Central memory CD4-positive, alpha-beta T cell (primary cell): ENCODE measurements around the gene OOEP.
"Not testable (repeated sequence)": the region's sequence is repeated elsewhere in the genome, so short reads cannot be mapped to it uniquely, and the experiment has no call there.

ENCODE experiments used
- DNase-seq: peaks from one replicate; pipeline ENCODE4 v3.0.0; 2022
- total RNA-seq, 3 experiments: gene quantifications; one replicate each; lab custom pipeline; 2026; lab: John Stamatoyannopoulos, UW

The OOEP gene
- 0 to 0.19 (median 0.04) reads per million in 3 experiments for total RNA-seq

DNA sequence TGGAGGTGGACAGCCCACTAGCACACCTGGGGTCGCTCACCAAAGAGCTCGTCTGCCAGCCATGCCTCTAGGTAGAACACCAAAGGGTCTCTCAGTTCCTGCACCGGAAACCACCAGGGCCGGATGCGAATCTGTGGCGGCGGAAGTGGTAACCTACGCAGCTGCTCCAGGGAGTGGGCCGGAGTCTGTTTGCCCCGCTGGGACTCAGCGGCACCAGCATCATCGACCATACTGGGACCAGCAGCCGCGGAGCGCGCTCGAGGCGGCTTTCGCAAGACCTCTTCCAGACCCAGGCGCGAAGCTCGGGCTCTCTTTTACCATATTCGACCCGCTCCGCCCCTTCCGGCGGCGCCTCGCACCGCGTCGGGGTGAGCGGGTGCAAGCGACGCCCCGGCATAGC lies at the start of gene OOEP:
TSS of gene OOEP (minus strand) at position 335 of the 400 bp plus-strand sequence. CDS start at position 230, 105 bp downstream.
- no peak for DNase-seq

DNA sequence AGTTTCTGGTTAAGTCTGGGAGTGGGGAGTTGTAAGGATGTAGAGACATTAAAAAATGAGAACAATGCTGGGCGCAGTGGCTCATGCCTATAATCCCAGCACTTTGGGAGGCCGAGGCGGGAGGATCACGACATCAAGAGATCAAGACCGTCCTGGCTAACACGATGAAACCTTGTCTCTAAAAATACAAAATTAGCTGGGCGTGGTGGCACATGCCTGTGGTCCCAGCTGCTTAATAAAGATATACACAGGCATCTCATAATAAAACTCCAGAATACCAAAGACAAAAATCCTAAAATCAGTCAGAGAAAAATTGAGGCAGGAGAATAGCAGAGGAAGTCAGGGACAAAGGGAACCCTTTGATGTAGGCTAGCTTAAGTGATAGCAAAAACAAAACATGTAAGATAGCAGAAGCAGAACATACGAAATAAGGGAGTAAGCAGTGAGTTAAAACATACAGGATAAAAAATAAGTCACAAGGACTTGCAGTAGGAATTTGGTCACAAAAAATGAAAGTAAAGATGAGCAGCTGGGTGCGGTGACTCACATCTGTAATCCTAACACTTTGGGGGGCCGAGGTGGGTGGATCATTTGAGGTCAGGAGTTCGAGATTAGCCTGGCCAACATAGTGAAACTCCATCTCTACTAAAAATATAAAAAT lies 48.5 kb upstream of the OOEP start:
- no peak for DNase-seq

GRCh38 chr6:73413102-73413501 lies 43.4 kb upstream of the OOEP start:
- no peak for DNase-seq

DNA sequence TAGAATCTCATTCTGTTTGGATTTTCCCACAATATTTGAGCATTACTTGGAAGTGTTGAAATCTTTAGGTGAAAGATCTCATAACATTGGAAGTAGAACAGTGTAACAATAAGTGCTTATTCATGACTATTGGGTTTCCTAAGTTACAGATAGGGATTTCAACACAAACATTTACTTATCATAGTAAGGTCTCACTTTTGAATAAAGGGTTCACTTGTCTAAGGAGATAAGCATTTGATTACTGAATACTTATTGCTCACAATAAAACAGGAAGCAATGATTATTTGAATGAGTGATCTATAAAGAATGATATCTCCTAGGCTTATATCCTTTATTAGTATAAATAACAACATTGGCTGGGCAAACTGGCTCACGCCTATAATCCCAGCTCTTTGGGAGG lies 39.7 kb upstream of the OOEP start:
- DNase-seq: no peak

DNA sequence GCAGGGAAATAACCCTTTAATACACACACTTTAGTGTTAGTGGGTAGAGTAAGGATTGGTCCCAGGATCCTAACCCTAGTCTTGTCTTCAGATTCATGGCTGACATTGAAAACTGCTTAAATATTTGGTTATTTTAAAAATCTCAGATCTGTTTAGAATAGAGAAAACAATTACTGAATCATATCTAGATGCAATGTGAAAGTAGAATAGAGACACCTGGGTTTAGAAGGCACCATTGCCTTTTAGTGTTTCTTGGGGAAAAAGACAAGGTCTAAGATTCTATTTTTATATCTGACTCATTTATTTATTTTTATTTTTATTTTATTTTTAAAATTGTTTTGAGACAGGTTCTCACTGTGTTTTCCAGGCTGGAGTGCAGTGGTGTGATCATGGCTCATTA lies 31.0 kb upstream of the OOEP start:
- DNase-seq: no peak

- DNase-seq: no peak
These were observed 26.2 kb upstream of the OOEP start for GRCh38 chr6:73395875-73396274.

- DNase-seq: peak; percentile 34
These were observed 25.1 kb upstream of the OOEP start, which contains the start of gene DDX43 for GRCh38 chr6:73394577-73395354. DDX43 (plus strand) TSS chr6:73394828; CDS start chr6:73394906, 78 bp downstream.

DNA sequence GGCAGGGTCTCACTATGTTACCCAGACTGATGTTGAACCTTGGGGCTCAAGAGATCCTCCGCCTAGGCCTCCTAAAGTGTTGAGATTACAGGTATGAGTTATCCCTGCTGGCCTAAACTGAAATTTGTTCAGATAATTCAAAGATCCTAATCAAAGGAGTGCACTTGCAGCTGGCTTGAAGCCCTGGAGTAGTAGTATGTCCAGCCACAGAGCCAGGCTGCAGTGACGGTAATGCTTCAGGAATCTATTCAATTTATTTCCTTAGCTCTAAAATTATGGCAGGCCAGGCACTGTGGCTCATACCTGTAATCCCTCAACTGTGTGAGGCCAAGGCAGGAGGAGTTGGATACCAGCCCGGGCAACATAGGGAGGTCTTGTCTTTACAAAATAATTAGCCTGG lies 23.6 kb upstream of the OOEP start:
- no peak for DNase-seq

DNA sequence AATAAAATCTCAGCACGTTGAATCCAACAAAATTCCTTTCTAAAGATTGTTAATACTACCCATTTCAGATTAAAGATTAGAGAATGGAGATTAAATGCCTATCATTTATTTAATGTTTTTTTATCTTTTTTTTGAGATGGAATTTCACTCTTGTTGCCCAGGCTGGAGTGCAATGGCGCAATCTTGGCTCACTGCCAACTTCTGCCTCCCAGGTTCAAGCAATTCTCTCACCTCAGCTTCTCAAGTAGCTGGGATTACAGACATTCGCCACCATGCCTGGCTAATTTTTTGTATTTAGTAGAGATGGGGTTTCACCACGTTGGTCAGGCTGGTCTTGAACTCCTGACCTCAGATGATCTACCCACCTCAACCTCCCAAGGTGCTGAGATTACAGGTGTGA lies 22.5 kb upstream of the OOEP start:
- not testable (repeated sequence) for DNase-seq

DNA sequence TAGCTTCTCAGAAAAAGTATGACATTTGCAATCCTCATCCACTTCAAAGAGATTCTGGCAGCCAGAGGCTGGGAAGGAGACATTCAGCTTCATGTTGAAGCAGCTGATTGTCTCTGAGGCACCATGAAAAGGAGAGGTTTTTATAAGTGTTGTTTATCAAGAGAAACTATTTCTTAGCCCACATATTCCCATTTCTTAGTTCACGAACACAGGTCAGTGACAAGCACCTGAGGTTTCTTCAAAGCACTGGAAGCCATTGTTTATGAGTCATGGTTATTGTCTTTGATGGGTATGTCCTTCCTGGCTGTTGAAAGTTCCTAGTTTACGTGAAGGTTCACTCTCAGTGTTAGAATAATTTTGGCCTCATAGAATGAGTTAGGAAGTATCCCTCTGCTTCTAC lies 22.0 kb upstream of the OOEP start:
- DNase-seq: peak; percentile 12

DNA sequence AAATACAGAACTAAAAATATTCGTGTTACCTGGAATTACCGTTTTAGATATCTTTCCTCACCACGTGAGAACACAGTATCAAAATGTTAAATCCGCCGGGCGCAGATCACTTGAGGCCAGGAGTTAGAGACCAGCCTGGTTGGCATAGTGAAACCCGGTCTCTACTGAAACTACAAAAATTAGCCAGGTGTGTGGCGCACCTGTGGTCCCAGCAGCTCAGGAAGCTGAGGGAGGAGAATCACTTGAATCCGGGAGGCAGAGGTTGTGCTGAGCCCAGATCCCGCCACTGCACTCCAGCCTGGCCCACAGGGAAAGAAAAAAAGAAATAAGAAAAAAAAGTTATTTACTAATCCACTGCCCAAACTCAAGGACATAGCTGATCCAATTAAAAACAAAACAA lies 20.2 kb upstream of the OOEP start:
- no peak for DNase-seq

GRCh38 chr6:73388800-73389512 lies 19.3 kb upstream of the OOEP start:
- peak; percentile 44 for DNase-seq

GRCh38 chr6:73388433-73388799 lies 18.7 kb upstream of the OOEP start:
- no peak for DNase-seq

GRCh38 chr6:73382462-73383113 lies 12.9 kb upstream of the OOEP start:
- DNase-seq: no peak

GRCh38 chr6:73381531-73381930 lies 11.8 kb upstream of the OOEP start:
- DNase-seq: not testable (repeated sequence)

GRCh38 chr6:73377225-73377624 lies 7.5 kb upstream of the OOEP start:
- DNase-seq: no peak

GRCh38 chr6:73375216-73375615 lies 5.5 kb upstream of the OOEP start:
- no peak for DNase-seq

DNA sequence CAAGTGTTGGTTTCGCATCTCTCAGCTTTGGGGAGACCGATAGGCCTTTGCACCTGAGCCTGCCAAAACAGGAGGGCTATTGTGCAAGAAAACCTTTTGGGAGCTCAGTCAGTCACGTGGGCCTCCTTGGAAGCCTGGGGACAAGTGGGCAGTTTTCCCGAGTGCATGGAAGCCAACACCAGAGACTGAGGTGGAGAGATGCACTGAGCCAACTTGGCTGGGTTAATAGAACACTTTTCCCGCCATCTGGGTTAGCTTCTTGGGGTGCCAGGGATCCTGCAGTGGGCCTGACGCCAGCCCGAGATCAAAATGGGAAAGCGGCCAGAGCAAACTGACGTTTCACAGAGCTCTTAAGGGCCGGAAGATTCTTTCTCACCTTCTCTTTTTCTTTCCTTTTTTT lies 2.8 kb upstream of the OOEP start:
- no peak for DNase-seq

DNA sequence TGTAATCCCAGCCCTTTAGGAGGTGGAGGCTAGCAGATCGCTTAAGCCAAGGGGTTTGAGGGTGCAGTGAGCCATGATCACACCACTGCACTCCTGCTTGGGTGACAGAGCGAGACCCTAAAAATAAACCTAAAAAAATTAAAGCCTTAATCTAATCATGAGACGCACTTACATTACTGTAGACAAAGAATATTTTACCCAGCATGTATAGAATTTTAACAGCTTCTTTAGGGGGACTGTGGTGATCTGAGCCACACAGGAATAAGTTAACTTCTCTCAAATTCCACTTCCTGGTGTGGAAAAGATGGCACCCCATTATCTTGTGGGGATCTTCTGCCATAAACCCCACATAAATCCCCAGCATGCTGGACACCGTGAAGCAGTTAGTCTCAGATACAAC lies 2.3 kb upstream of the OOEP start:
- no peak for DNase-seq

DNA sequence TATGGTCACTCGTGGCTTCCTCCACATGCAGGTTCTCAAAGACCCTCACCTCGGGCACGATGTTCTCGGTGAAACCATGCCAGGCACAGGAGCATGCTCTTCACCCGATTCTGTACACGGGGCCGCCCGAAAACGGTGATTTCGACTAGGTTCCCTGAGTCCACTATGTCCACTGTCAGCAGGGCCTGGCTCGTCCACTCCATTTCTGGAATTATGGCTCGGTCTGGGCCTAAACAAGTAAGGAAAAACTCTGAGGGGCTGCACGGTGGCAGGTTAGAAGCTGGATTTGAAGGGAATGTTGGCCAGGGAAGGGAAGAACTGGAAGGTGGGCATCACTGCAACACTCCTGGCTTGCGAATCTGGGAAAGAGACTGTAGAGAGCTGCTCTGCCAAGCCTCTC lies 540 bp downstream of the OOEP start:
- DNase-seq: no peak

DNA sequence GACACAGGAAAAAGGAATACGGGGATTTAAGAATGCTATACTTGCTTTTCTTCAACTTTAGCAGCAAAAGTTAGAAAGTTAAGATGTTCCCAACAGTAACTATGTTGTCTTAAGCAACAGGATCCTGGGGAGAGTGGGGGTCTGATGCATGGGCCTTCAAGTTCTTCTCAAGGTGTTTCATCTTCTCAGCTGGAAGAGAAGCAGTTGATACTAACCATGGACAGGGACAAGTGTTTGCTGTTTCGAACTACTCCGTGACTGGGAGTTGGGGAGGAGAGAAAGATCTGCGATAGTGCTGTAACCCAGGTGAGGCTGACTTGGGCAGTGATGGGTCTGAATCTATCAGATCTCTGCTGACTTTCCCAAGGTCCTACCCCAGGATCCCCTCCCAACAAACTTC lies 1.0 kb downstream of the OOEP start:
- no peak for DNase-seq

DNA sequence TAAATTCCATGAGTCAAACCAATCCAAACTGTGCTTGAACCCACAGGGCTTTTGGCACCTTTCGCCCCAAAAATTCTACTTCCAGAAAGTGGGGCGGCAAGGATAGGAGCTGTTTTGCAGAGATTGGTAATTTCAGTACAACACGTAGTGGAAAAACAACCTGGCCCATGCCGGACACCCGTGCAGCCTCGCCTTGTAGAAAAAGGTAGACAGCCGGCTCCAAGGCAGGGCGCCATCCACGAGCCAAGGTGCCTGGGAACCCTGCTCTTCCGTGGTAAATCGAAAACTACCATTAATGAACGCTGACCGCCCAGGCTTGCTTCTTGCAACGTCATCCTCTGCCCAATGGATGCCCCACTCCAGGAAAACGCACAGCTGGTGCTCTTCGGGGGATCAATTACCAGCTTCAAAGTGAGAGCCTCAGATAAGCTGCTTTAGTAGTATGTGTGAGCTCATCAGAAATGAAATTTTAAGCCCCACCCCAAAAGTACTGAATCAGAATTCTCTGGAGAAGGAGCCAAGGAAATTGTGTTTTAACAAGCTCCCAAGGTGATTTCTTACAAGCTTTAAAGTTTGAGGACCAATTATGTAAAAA lies 1.8 kb downstream of the OOEP start:
- DNase-seq: no peak

DNA sequence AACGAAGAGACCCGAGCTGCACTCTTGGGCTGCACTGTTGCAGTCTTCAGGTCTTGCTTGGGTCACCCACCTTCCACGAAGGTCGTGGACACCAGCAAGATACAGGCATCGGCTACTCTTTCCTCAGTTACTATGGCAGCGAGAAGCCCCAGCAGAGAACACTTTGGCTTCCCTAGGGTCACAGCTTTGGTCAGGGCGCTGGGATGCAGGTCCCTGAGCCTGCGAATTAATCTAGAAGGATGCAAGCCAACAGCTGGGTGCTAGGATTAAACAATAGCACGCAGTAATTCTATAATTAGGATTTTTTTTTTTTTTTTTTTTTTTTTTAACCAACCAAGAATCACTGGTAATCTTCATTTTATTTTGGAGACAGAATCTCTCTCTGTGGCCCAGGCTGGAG lies 5.1 kb downstream of the OOEP start:
- DNase-seq: no peak
